GM18505 (cell line): ENCODE data around the gene FHAD1.

Experiments used
- ATAC-seq: cut with Tn5 transposase; IDR thresholded peaks from one replicate; pipeline ENCODE4 v1.9.1; 2021; ENCODE audit not compliant: unreplicated experiment
- POLR2A ChIP-seq: IDR thresholded peaks from 4 replicates; pipeline ENCODE4 v1.6.1; 2011; ENCODE audit warnings: borderline replicate concordance; ENCODE audit not compliant: insufficient read depth, insufficient read length; ENCODE audit errors: extremely low read depth

The FHAD1 gene

DNA sequence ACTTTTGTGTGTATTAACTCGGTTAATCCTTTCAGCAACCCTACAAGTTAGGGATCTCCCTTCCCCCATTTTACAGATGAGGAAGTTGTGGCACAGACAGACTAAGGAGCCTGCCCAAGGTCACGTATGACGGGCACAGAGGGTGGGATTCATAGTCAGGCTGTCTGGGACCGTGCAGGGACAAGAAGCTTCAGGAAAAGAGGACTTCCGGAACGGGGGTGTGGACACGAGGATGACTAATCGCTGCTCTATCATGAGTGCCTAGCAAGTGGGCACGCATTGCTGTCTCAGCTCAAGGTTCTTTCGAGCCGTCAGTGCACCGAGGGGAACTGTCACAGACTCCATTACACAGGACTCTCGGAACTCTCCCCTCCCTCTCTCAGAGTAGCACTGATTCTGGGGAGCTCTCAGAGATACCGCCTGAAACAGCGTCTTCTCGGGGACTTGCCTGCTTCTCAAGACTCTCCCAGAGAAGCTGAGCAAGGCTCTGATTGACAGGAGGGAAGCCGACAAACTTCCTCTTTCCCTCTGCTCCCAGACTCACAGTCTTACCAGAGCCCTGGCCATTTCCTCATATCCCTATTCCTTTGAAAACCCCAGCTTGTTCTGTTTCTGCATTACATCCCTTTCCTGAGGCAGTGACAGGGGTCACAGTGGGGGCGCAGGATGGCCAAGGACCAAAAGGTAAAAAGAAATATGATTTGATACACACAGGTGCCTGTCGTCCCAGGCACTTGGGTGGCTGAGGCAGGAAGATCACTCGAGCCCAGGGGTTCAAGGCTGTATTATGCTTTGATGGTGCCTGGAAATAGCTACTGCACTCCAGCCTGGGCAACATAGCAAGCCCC, 14.4 kb downstream of the FHAD1 start:
- no peak for TF ChIP-seq POLR2A
- ATAC-seq = no peak

- ATAC-seq = no peak
- TF ChIP-seq POLR2A = no peak
Measured at GRCh38 chr1:15262003-15262377, 15.0 kb downstream of the FHAD1 start.

GRCh38 chr1:15262706-15263105, 15.7 kb downstream of the FHAD1 start:
- no peak for TF ChIP-seq POLR2A
- ATAC-seq = no peak

- ATAC-seq = no peak
- TF ChIP-seq POLR2A = no peak
Measured at GRCh38 chr1:15264769-15265168, 17.7 kb downstream of the FHAD1 start.

GRCh38 chr1:15271196-15271595, 24.2 kb downstream of the FHAD1 start:
- no peak for TF ChIP-seq POLR2A
- ATAC-seq = no peak

DNA sequence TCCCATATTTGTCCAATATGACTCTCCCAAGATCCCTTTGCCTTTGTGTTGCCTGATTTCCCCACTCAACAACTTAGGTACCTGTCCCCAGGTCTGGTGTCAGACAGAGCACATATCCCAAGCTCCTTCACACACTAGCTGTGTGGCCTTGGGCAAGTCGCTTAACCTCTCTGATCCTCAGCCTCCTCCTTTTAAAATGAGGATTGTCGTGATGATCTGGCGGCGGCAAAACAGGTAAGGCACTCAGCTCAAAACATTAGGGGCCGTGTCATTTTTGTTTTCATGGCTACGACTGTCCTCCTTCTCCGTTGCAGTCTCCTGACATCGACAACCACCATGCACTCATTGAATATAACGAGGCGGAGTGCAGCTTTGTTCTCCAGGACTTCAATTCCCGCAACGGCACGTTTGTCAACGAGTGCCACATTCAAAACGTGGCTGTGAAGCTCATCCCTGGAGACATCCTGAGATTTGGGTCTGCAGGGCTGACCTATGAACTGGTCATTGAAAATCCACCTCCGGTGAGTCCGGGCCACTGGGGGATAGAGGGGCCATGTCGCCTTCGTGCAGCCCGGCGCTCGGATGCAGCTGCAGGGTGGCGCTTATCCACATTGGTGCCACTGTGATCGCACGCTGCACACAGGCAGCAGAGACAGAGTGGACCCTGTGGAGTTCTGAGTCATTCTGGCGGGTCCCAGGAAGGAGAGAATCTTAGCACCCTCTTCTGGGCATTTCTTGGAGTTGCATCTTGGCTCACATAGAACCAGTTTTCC, 25.2 kb downstream of the FHAD1 start:
- ATAC-seq = no peak
- TF ChIP-seq POLR2A = no peak

- no peak for ATAC-seq
- TF ChIP-seq POLR2A = no peak
Measured at GRCh38 chr1:15272782-15273127, 25.7 kb downstream of the FHAD1 start.

GRCh38 chr1:15273274-15273673, 26.3 kb downstream of the FHAD1 start:
- no peak for ATAC-seq
- no peak for TF ChIP-seq POLR2A

GRCh38 chr1:15275921-15276683, 29.1 kb downstream of the FHAD1 start:
- ATAC-seq = no peak
- no peak for TF ChIP-seq POLR2A

DNA sequence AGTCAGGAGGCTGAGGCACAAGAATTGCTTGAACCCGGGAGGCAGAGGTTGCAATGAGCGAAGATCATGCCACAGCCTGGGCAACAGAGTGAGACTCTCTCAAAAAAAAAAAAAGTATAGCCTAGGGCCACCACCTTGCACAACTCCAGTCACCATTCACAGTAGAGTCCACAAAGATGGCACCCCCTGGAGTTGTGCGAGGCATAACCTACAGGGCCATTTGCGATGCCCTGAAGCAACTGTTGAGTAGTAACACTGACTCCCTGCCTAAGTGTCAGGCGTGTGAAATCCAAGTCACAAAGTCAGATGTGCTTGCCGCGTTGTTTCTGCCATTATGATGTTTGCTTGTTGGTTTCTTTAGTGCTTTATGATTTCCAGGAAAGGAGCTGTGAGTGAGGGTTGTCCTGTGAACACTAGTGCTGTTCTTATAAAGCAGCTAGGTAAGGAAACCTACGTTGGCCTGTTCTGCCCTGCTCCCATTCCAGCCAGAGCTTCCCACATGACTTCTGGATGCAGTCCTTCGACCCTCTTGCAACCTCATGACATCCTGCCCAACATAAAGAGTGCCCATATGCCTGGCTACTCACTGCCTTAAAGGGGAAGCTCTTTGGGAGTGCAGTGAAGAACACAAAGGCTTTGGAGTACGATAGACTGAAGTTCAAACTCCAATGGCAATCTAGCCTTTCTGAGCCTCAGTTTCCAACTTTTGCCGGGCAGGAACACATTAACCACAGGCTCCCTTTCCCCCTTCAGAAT, 29.8 kb downstream of the FHAD1 start:
- TF ChIP-seq POLR2A = no peak
- no peak for ATAC-seq

- no peak for TF ChIP-seq POLR2A
- ATAC-seq = no peak
Measured at GRCh38 chr1:15277447-15277838, 30.4 kb downstream of the FHAD1 start.

DNA sequence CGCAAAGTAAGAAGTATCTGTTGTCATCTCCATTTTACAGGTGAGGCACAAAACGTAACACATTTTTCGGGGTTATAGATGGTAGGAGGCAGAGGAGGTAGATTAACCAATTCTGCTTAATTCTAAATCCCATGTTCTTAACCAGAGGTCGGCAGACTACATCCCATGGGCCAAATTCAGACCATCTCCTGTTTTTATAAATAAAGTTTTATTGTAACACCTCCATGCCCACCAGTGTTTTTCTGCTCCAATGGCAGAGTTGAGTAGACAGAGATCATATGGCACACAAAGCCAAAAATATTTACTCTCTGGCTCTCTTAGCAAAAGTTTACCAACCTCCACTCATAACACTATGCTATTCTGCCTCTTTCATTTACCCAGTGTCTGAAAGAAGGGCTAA, 30.9 kb downstream of the FHAD1 start:
- no peak for TF ChIP-seq POLR2A
- no peak for ATAC-seq
